Astrocyte of the cerebellum (primary cell): ENCODE measurements around the gene KIFBP.
A peak's percentile ranks its signal among the peaks of the same experiment; 100 is the strongest.

Experiments used
- DNase-seq: peaks from one replicate; pipeline ENCODE4 v3.0.0-alpha.2; 2011; ENCODE audit warnings: low read depth
- H3K4me3 ChIP-seq: 2 replicates; pipeline ENCODE4 v1.5.1; 2011; ENCODE audit warnings: mild to moderate bottlenecking, low read depth, low read length, moderate library complexity
- CTCF ChIP-seq: IDR thresholded peaks from 2 replicates; pipeline ENCODE4 v1.5.1; 2012; ENCODE audit warnings: low read length, low read depth, moderate library complexity, mild to moderate bottlenecking; ENCODE audit errors: missing control alignments
- in situ Hi-C: cut with HindIII; loops from 2 replicates; pipeline ENCODE4 v1.10.0; 2017; ENCODE audit warnings: low sequenced_read_pairs

KIFBP gene

GRCh38 chr10:68981074-68981473 lies 7.5 kb upstream of the KIFBP start:
- no peak overlapping the region for H3K4me3 ChIP-seq
- peak; percentile 34 for TF ChIP-seq CTCF
- in situ Hi-C loops, result no loop called here
- no peak for DNase-seq

- no peak for DNase-seq
These were observed 6.2 kb upstream of the KIFBP start for GRCh38 chr10:68982389-68982788.

GRCh38 chr10:68987611-68988010 lies 992 bp upstream of the KIFBP start:
- DNase-seq, result no peak
- H3K4me3 ChIP-seq, result no peak overlapping the region
- TF ChIP-seq CTCF, result no peak
- in situ Hi-C loops, result no loop called here

More at GRCh38 chr10:68982389-68982788, 6.2 kb upstream of the KIFBP start:
- in situ Hi-C loops, result no loop called here
- H3K4me3 ChIP-seq, result no peak overlapping the region
- no peak for TF ChIP-seq CTCF

- no peak for TF ChIP-seq CTCF
- H3K4me3 ChIP-seq, result peak overlapping the region; percentile 81
- in situ Hi-C loops, result no loop called here
- DNase-seq, result no peak
These were observed 851 bp downstream of the KIFBP start for GRCh38 chr10:68989317-68989990.

GRCh38 chr10:68992636-68993440 lies 4.2 kb downstream of the KIFBP start:
- in situ Hi-C loops, result no loop called here
- H3K4me3 ChIP-seq, result no peak overlapping the region
- no peak for TF ChIP-seq CTCF
- peak; percentile 76 for DNase-seq

- TF ChIP-seq CTCF, result no peak
- in situ Hi-C loops, result no loop called here
- no peak overlapping the region for H3K4me3 ChIP-seq
- DNase-seq, result no peak
These were observed 8.6 kb downstream of the KIFBP start for GRCh38 chr10:68997211-68997610.
